Activated T-helper 17 cell treated with anti-CD3 and anti-CD28 coated beads, Interleukin-2, amount 50 U/mL, for 72 hours (primary cell): ENCODE data around the gene STAC2. TPM values are rescaled to one million over a fixed set of nuclear protein-coding genes. Genes with fewer than 3 reads are reported as not detected.

Experiments used
- total RNA-seq, 2 donors: library from RNA; stranded (reverse); gene quantifications; one replicate each; pipeline ENCODE4 v1.2.3, GENCODE V29; 2022

The STAC2 gene
- total RNA-seq, 2 donors from 2014 or later = not detected

Other genes with a start within 250 kb of the STAC2 start
- gene PLXDC1, start 74.3 kb downstream of the STAC2 start, total RNA-seq = 1 to 10 TPM in 1 of 2 donors, under 1 TPM in 1; 0.41 to 2.1 TPM
- gene ARL5C, start 59.8 kb downstream of the STAC2 start, total RNA-seq = not detected
- gene CACNB1, start 28.3 kb downstream of the STAC2 start, total RNA-seq = 10 to 100 TPM; 22.6 to 24.2 TPM
- gene RPL19, start 25.7 kb downstream of the STAC2 start, total RNA-seq = 1,000 to 10,000 TPM; 2,432 to 2,485 TPM
- 10 to 100 TPM; 20.2 to 20.7 TPM for gene FBXL20, start 175.7 kb upstream of the STAC2 start, total RNA-seq
- gene MED1, start 225.3 kb upstream of the STAC2 start, total RNA-seq = 10 to 100 TPM; 50.4 to 69.0 TPM
- 10 to 100 TPM; 63.7 to 81.9 TPM for gene CDK12, start 235.5 kb upstream of the STAC2 start, total RNA-seq